Measurements from ENCODE around the gene MDM4.

DNA sequence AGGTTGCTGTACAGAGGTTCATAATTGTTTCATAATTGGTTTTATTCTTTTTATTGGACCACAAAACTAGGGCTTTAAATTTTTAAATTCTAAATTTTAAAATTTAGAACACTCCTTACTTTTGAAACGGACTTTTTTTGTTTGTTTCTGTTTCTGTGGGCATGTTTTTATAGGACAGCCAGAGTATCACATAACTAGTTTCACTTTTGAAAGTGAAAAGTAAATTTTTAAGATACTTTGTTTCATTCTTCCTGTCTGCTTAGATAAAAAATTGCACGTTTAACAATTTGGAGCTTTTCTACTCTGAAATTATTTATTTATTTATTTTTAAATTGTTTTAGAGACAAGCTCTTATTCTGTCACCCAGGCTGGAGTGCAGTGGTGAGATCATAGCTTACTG, 29.7 kb downstream of the MDM4 start:
- TF ChIP-seq, protein P1, sequence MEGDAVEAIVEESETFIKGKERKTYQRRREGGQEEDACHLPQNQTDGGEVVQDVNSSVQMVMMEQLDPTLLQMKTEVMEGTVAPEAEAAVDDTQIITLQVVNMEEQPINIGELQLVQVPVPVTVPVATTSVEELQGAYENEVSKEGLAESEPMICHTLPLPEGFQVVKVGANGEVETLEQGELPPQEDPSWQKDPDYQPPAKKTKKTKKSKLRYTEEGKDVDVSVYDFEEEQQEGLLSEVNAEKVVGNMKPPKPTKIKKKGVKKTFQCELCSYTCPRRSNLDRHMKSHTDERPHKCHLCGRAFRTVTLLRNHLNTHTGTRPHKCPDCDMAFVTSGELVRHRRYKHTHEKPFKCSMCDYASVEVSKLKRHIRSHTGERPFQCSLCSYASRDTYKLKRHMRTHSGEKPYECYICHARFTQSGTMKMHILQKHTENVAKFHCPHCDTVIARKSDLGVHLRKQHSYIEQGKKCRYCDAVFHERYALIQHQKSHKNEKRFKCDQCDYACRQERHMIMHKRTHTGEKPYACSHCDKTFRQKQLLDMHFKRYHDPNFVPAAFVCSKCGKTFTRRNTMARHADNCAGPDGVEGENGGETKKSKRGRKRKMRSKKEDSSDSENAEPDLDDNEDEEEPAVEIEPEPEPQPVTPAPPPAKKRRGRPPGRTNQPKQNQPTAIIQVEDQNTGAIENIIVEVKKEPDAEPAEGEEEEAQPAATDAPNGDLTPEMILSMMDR (IDR thresholded peaks at IDR 0.05; ENCODE audit: low read length), result no peak
- TF ChIP-seq EZH2 (optimal IDR thresholded peaks at IDR 0.05; ENCODE audit: low read depth, low read length), result no peak
